Measurements from ENCODE around the gene CYP2A7. TPM values are rescaled to one million over a fixed set of nuclear protein-coding genes. Genes with fewer than 3 reads are reported as not detected.
"Not testable (repeated sequence)": the region's sequence is repeated elsewhere in the genome, so short reads cannot be mapped to it uniquely, and the experiment has no call there.

Gene CYP2A7
- total RNA-seq, 1 experiment from 2014 or later: not detected

- TF ChIP-seq FOSL1 (IDR thresholded peaks at IDR 0.05; ENCODE audit: low read depth) (no peak), RAD21 (IDR thresholded peaks at IDR 0.05; ENCODE audit: low read depth) (no peak), CTCF (IDR thresholded peaks at IDR 0.05 in 2 of 3, conservative IDR thresholded peaks at IDR 0.05 in 1 of 3; ENCODE audit: borderline replicate concordance in 1 of 3, insufficient read depth in 1 of 3, low read depth in 2 of 3, low read length in 2 of 3) (no peak), SP1 (IDR thresholded peaks at IDR 0.05; ENCODE audit: low read depth) (no peak), CBX3 (IDR thresholded peaks at IDR 0.05; ENCODE audit: low read depth) (no peak), REST (IDR thresholded peaks at IDR 0.05; ENCODE audit: low read depth) (no peak)
These were observed 45.1 kb downstream of the CYP2A7 start (continued) for GRCh38 chr19:40836754-40837429.

- DNase-seq (ENCODE audit: low read depth, low spot score); RAD21 ChIA-PET (ENCODE audit: low non-redundant PET in 1 of 2, low total read pairs in 2 of 2, uncharacterized antibody in 2 of 2, unreplicated experiment in 2 of 2); H3K4me2 ChIP-seq (ENCODE audit: low read length); H3K27ac ChIP-seq (ENCODE audit: low read depth, low read length); H3K9me2 ChIP-seq (ENCODE audit: insufficient read depth); H3K4me3 ChIP-seq (replicated peaks in 1 of 2; ENCODE audit: low read depth in 1 of 2, low read length in 2 of 2); H2AFZ ChIP-seq (ENCODE audit: low read depth, low read length, poor library complexity, severe bottlenecking); intact Hi-C loops (cut with micrococcal nuclease); ATAC-seq; H3K9me3 ChIP-seq (ENCODE audit: control insufficient read depth in 1 of 2, insufficient read depth in 1 of 2, low read depth in 1 of 2, low read length in 2 of 2); H3K9ac ChIP-seq (ENCODE audit: low read length); BruUV-seq (replicated peaks); H3K79me2 ChIP-seq (ENCODE audit: insufficient read depth, low read length); POLR2A ChIA-PET; H4K20me1 ChIP-seq (ENCODE audit: insufficient read depth); CTCF ChIA-PET; H3K27me3 ChIP-seq (ENCODE audit: insufficient read depth, low read length); H3K36me3 ChIP-seq (ENCODE audit: control insufficient read depth in 1 of 2, insufficient read depth in 2 of 2, low read length in 2 of 2): not testable (repeated sequence)
- H3K4me1 ChIP-seq (ENCODE audit: control insufficient read depth in 1 of 2, insufficient read depth in 2 of 2, low read length in 2 of 2): peaks cover 12 to 13% of the 10 kb centered on the region in 2 experiments
These were observed 48.1 kb downstream of the CYP2A7 start for GRCh38 chr19:40833728-40834533.

- intact Hi-C loops (cut with micrococcal nuclease); BruUV-seq (replicated peaks): not testable (repeated sequence)
These were observed 49.6 kb downstream of the CYP2A7 start for GRCh38 chr19:40832431-40832790.

More at GRCh38 chr19:40832431-40832790, 49.6 kb downstream of the CYP2A7 start:
- ATAC-seq; H3K36me3 ChIP-seq (ENCODE audit: control insufficient read depth in 1 of 2, insufficient read depth in 2 of 2, low read length in 2 of 2); H3K27ac ChIP-seq (ENCODE audit: low read depth, low read length); POLR2A ChIA-PET; H4K20me1 ChIP-seq (ENCODE audit: insufficient read depth); RAD21 ChIA-PET (ENCODE audit: low non-redundant PET in 1 of 2, low total read pairs in 2 of 2, uncharacterized antibody in 2 of 2, unreplicated experiment in 2 of 2); H3K27me3 ChIP-seq (ENCODE audit: insufficient read depth, low read length); H3K9ac ChIP-seq (ENCODE audit: low read length); H2AFZ ChIP-seq (ENCODE audit: low read depth, low read length, poor library complexity, severe bottlenecking); H3K9me2 ChIP-seq (ENCODE audit: insufficient read depth); H3K79me2 ChIP-seq (ENCODE audit: insufficient read depth, low read length); DNase-seq (ENCODE audit: low read depth, low spot score); H3K9me3 ChIP-seq (ENCODE audit: control insufficient read depth in 1 of 2, insufficient read depth in 1 of 2, low read depth in 1 of 2, low read length in 2 of 2); H3K4me3 ChIP-seq (replicated peaks in 1 of 2; ENCODE audit: low read depth in 1 of 2, low read length in 2 of 2): not testable (repeated sequence)
- peaks cover 12 to 13% of the 10 kb centered on the region in 2 experiments for H3K4me1 ChIP-seq (ENCODE audit: control insufficient read depth in 1 of 2, insufficient read depth in 2 of 2, low read length in 2 of 2)
- CTCF ChIA-PET: interaction anchor here (1.7 kb wide), 1 partner anchor 13 kb away, joined by 6 read pairs; no protein-coding TSS in a partner anchor
- H3K4me2 ChIP-seq (ENCODE audit: low read length): peak overlapping the region; percentile 47; the same call in 1 of the 2 replicates

Measured in HCT116 (cell line).